GM23338 (cell line): ENCODE measurements around the gene THRB. TPM values are rescaled to one million over a fixed set of nuclear protein-coding genes. Genes with fewer than 3 reads are reported as not detected.

Source experiments
- ATAC-seq: fragments of 200-7000 bp; cut with Tn5 transposase; 3 replicates; pipeline ENCODE4 v1.9.1; 2020
- DNase-seq: peaks from one replicate; pipeline ENCODE4 v3.0.0-alpha.2; 2015; ENCODE audit warnings: low spot score
- H2AFZ ChIP-seq: fragments of 200-600 bp; sonication (generic); 2 replicates; pipeline ENCODE4 v1.8.0; 2016; ENCODE audit warnings: antibody characterized with exemption, mild to moderate bottlenecking, moderate library complexity
- H3F3A ChIP-seq: fragments of 200-600 bp; sonication (generic); replicated peaks from 2 replicates; pipeline ENCODE4 v1.8.0; 2017; ENCODE audit warnings: antibody characterized with exemption, mixed run types, low read depth
- H3K27ac ChIP-seq: fragments of 200-600 bp; sonication (generic); 2 replicates; pipeline ENCODE4 v1.6.1; 2016; ENCODE audit warnings: low read depth
- H3K27me3 ChIP-seq: fragments of 200-600 bp; sonication (generic); 2 replicates; pipeline ENCODE4 v1.8.0; 2016; ENCODE audit warnings: mild to moderate bottlenecking, mixed run types, moderate library complexity; ENCODE audit not compliant: insufficient read depth
- H3K36me3 ChIP-seq: fragments of 200-600 bp; sonication (generic); 2 replicates; pipeline ENCODE4 v1.8.0; 2016; ENCODE audit warnings: mild to moderate bottlenecking; ENCODE audit not compliant: insufficient read depth
- H3K4me1 ChIP-seq: fragments of 200-600 bp; sonication (generic); 2 replicates; pipeline ENCODE4 v1.8.0; 2016; ENCODE audit warnings: mild to moderate bottlenecking, moderate library complexity; ENCODE audit not compliant: insufficient read depth
- H3K4me2 ChIP-seq: fragments of 200-600 bp; sonication (generic); 2 replicates; pipeline ENCODE4 v1.7.1; 2017; ENCODE audit warnings: mixed run types
- H3K4me3 ChIP-seq: fragments of 200-600 bp; sonication (generic); 2 replicates; pipeline ENCODE4 v1.6.1; 2016; ENCODE audit warnings: mixed run types
- H3K79me2 ChIP-seq: fragments of 200-600 bp; sonication (generic); replicated peaks from 2 replicates; pipeline ENCODE4 v1.8.0; 2017; ENCODE audit warnings: mild to moderate bottlenecking; ENCODE audit not compliant: insufficient read depth
- H3K9me2 ChIP-seq: fragments of 200-600 bp; sonication (generic); 2 replicates; pipeline ENCODE4 v1.8.0; 2017; ENCODE audit not compliant: insufficient read depth
- H4K20me1 ChIP-seq: fragments of 200-600 bp; sonication (generic); replicated peaks from 2 replicates; pipeline ENCODE4 v1.8.0; 2017; ENCODE audit warnings: mild to moderate bottlenecking; ENCODE audit not compliant: insufficient read depth
- H3K27ac Mint-ChIP-seq: 2 replicates; pipeline ENCODE4 v1.8.0; 2020; ENCODE audit warnings: inconsistent platforms, mild to moderate bottlenecking, moderate library complexity, mixed read lengths
- H3K27me3 Mint-ChIP-seq: 3 replicates; pipeline ENCODE4 v1.8.0; 2022; ENCODE audit warnings: low read depth, mild to moderate bottlenecking, moderate library complexity, mixed read lengths, inconsistent platforms; ENCODE audit not compliant: insufficient read depth, poor library complexity
- H3K36me3 Mint-ChIP-seq: 3 replicates; pipeline ENCODE4 v1.8.0; 2021; ENCODE audit warnings: low read depth, mild to moderate bottlenecking, inconsistent platforms, moderate library complexity, mixed read lengths
- H3K4me1 Mint-ChIP-seq: 3 replicates; pipeline ENCODE4 v1.8.0; 2020; ENCODE audit warnings: mild to moderate bottlenecking, inconsistent platforms, mixed read lengths
- H3K4me3 Mint-ChIP-seq: 3 replicates; pipeline ENCODE4 v1.8.0; 2021; ENCODE audit warnings: moderate library complexity, mild to moderate bottlenecking, inconsistent platforms, mixed read lengths
- H3K9me3 Mint-ChIP-seq: 3 replicates; pipeline ENCODE4 v1.8.0; 2020; ENCODE audit warnings: moderate library complexity, mild to moderate bottlenecking, inconsistent platforms, mixed read lengths
- CREB1 ChIP-seq: fragments of 250-450 bp; sonication (Bioruptor Pico); IDR thresholded peaks from 2 replicates; pipeline ENCODE4 v1.5.0; 2020; ENCODE audit warnings: low read depth, mild to moderate bottlenecking, moderate library complexity
- CTCF ChIP-seq, 2 experiments: fragments of 200-600 bp in 1 of 2; sonication (generic) in 1 of 2; conservative IDR thresholded peaks; 2 replicates each; pipeline versions ENCODE4 v1.5.1 to v1.6.1; 2016 to 2017; ENCODE audit warnings: antibody characterized with exemption in 2 of 2, low read depth in 2 of 2, mild to moderate bottlenecking in 2 of 2, moderate library complexity in 1 of 2
- EZH2 ChIP-seq: fragments of 200-600 bp; sonication (generic); IDR thresholded peaks from one replicate; pipeline ENCODE4 v1.8.0; 2017; ENCODE audit warnings: antibody characterized with exemption, mild to moderate bottlenecking, low read depth; ENCODE audit not compliant: unreplicated experiment
- EZH2phosphoT487 ChIP-seq: fragments of 200-600 bp; sonication (generic); IDR thresholded peaks from one replicate; pipeline ENCODE4 v1.8.1; 2018; ENCODE audit warnings: antibody characterized with exemption; ENCODE audit not compliant: unreplicated experiment
- JUNB ChIP-seq: IDR thresholded peaks from one replicate; pipeline ENCODE4 v1.6.1; 2016; ENCODE audit warnings: antibody characterized with exemption; ENCODE audit not compliant: unreplicated experiment
- NANOG ChIP-seq: IDR thresholded peaks from 2 replicates; pipeline ENCODE4 v1.6.1; 2016; ENCODE audit warnings: antibody characterized with exemption, borderline replicate concordance
- POLR2AphosphoS5 ChIP-seq: IDR thresholded peaks from 2 replicates; pipeline ENCODE4 v1.6.1; 2016; ENCODE audit warnings: antibody characterized with exemption, low read depth
- STAT1 ChIP-seq: IDR thresholded peaks from one replicate; pipeline ENCODE4 v1.6.1; 2016; ENCODE audit warnings: antibody characterized with exemption; ENCODE audit not compliant: unreplicated experiment
- ZNF114 ChIP-seq: fragments of 250-450 bp; sonication (Bioruptor Pico); IDR thresholded peaks from 2 replicates; pipeline ENCODE4 v1.5.0; 2020; ENCODE audit warnings: mild to moderate bottlenecking, moderate library complexity
- ZNF331 ChIP-seq: fragments of 250-450 bp; sonication (Bioruptor Pico); IDR thresholded peaks from 2 replicates; pipeline ENCODE4 v1.5.0; 2020; ENCODE audit warnings: low read depth, mild to moderate bottlenecking, moderate library complexity
- ZNF462 ChIP-seq: fragments of 250-450 bp; sonication (Bioruptor Pico); IDR thresholded peaks from 2 replicates; pipeline ENCODE4 v1.5.0; 2020; ENCODE audit warnings: mild to moderate bottlenecking, moderate library complexity
- polyA plus RNA-seq: library from polyadenylated mRNA; unstranded; fragments of >200 nt; fragmentation: Nextera tagmentation; extraction: Ambion mirVana; gene quantifications from 2 replicates; pipeline ENCODE4 v1.2.1, GENCODE V29; 2016
- total RNA-seq: library from RNA; depleted of rRNA; stranded (reverse); fragments of >200 nt; shearing (Covaris generic); gene quantifications from 2 replicates; pipeline ENCODE4 v1.2.3, GENCODE V29; 2014
- TF ChIP-seq, protein P1 (sequence below): IDR thresholded peaks from 2 replicates; pipeline ENCODE4 v1.6.1; 2016; ENCODE audit warnings: antibody characterized with exemption
- TF ChIP-seq, protein P2 (sequence below): IDR thresholded peaks from one replicate; pipeline ENCODE4 v1.6.1; 2018; ENCODE audit warnings: antibody characterized with exemption; ENCODE audit not compliant: unreplicated experiment

THRB gene
- total and polyA plus RNA-seq, 2 experiments from 2014 or later, result 1.7 to 3.2 TPM

- H4K20me1 ChIP-seq, result no peaks in the 10 kb centered on the region
- no peak overlapping the region for H3K27ac ChIP-seq
- H3K4me3 ChIP-seq, result no peak overlapping the region
- H3K9me3 Mint-ChIP-seq, result no peaks in the 10 kb centered on the region
- H3K4me1 ChIP-seq, result no peaks in the 10 kb centered on the region
- H3K4me3 Mint-ChIP-seq, result no peak overlapping the region
- no peaks in the 10 kb centered on the region for H3K27me3 ChIP-seq
- no peak for TF ChIP-seq CREB1 (CRISPR knock-in tag)
- no peak for TF ChIP-seq CTCF (conservative IDR thresholded peaks at IDR 0.05; ENCODE audit: low read depth in 2 of 2)
- no peak for TF ChIP-seq ZNF462 (CRISPR knock-in tag)
- TF ChIP-seq STAT1, result no peak
- TF ChIP-seq ZNF331 (CRISPR knock-in tag), result no peak
- TF ChIP-seq NANOG, result no peak
- TF ChIP-seq ZNF114 (CRISPR knock-in tag), result no peak
- TF ChIP-seq, protein P1, sequence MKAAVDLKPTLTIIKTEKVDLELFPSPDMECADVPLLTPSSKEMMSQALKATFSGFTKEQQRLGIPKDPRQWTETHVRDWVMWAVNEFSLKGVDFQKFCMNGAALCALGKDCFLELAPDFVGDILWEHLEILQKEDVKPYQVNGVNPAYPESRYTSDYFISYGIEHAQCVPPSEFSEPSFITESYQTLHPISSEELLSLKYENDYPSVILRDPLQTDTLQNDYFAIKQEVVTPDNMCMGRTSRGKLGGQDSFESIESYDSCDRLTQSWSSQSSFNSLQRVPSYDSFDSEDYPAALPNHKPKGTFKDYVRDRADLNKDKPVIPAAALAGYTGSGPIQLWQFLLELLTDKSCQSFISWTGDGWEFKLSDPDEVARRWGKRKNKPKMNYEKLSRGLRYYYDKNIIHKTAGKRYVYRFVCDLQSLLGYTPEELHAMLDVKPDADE, result no peak
- TF ChIP-seq, protein P2, sequence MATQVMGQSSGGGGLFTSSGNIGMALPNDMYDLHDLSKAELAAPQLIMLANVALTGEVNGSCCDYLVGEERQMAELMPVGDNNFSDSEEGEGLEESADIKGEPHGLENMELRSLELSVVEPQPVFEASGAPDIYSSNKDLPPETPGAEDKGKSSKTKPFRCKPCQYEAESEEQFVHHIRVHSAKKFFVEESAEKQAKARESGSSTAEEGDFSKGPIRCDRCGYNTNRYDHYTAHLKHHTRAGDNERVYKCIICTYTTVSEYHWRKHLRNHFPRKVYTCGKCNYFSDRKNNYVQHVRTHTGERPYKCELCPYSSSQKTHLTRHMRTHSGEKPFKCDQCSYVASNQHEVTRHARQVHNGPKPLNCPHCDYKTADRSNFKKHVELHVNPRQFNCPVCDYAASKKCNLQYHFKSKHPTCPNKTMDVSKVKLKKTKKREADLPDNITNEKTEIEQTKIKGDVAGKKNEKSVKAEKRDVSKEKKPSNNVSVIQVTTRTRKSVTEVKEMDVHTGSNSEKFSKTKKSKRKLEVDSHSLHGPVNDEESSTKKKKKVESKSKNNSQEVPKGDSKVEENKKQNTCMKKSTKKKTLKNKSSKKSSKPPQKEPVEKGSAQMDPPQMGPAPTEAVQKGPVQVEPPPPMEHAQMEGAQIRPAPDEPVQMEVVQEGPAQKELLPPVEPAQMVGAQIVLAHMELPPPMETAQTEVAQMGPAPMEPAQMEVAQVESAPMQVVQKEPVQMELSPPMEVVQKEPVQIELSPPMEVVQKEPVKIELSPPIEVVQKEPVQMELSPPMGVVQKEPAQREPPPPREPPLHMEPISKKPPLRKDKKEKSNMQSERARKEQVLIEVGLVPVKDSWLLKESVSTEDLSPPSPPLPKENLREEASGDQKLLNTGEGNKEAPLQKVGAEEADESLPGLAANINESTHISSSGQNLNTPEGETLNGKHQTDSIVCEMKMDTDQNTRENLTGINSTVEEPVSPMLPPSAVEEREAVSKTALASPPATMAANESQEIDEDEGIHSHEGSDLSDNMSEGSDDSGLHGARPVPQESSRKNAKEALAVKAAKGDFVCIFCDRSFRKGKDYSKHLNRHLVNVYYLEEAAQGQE, result no peak
- TF ChIP-seq JUNB, result no peak
- no peak for TF ChIP-seq POLR2AphosphoS5
- no peak for TF ChIP-seq EZH2
- no peak for TF ChIP-seq EZH2phosphoT487
- H3F3A ChIP-seq, result no peaks in the 10 kb centered on the region
- H3K27me3 Mint-ChIP-seq, result no peaks in the 10 kb centered on the region
- ATAC-seq (no peak), DNase-seq (no peak)
- H2AFZ ChIP-seq, result no peak overlapping the region
- no peaks in the 10 kb centered on the region for H3K36me3 Mint-ChIP-seq
- H3K4me2 ChIP-seq, result no peak overlapping the region
- H3K27ac Mint-ChIP-seq, result no peak overlapping the region
- H3K36me3 ChIP-seq, result no peaks in the 10 kb centered on the region
- no peaks in the 10 kb centered on the region for H3K79me2 ChIP-seq
- no peaks in the 10 kb centered on the region for H3K9me2 ChIP-seq
- peaks cover 3% of the 10 kb centered on the region; the same call in 1 of the 3 replicates for H3K4me1 Mint-ChIP-seq
These were observed 245.1 kb downstream of the THRB start for GRCh38 chr3:24249523-24249922.
